DMS153 (cell line): Measurements from ENCODE around the gene WSCD1.

Experiments used
- DNase-seq: peaks from one replicate; lab custom pipeline; 2025; lab: John Stamatoyannopoulos, UW

The WSCD1 gene

GRCh38 chr17:6085812-6086211 lies 15.6 kb downstream of the WSCD1 start:
- DNase-seq = no peak

GRCh38 chr17:6086603-6087400 lies 16.6 kb downstream of the WSCD1 start:
- DNase-seq = no peak

GRCh38 chr17:6088141-6088540 lies 18.0 kb downstream of the WSCD1 start:
- no peak for DNase-seq

- no peak for DNase-seq
Observed at GRCh38 chr17:6090253-6090652, 20.1 kb downstream of the WSCD1 start.

GRCh38 chr17:6092182-6092902 lies 22.2 kb downstream of the WSCD1 start:
- no peak for DNase-seq

- DNase-seq = no peak
Observed at GRCh38 chr17:6092903-6093468, 22.8 kb downstream of the WSCD1 start.

GRCh38 chr17:6094453-6094852 lies 24.3 kb downstream of the WSCD1 start:
- no peak for DNase-seq

- no peak for DNase-seq
Observed at GRCh38 chr17:6094926-6095325, 24.7 kb downstream of the WSCD1 start.

GRCh38 chr17:6095501-6095900 lies 25.3 kb downstream of the WSCD1 start:
- DNase-seq = no peak

- no peak for DNase-seq
Observed at GRCh38 chr17:6096201-6097004, 26.2 kb downstream of the WSCD1 start.

GRCh38 chr17:6097005-6097279 lies 26.8 kb downstream of the WSCD1 start:
- DNase-seq = no peak

- DNase-seq = no peak
Observed at GRCh38 chr17:6098050-6098822, 28.1 kb downstream of the WSCD1 start.

- DNase-seq = no peak
Observed at GRCh38 chr17:6098823-6099180, 28.6 kb downstream of the WSCD1 start.

GRCh38 chr17:6099492-6099891 lies 29.3 kb downstream of the WSCD1 start:
- no peak for DNase-seq

GRCh38 chr17:6100146-6100545 lies 30.0 kb downstream of the WSCD1 start:
- DNase-seq = no peak

GRCh38 chr17:6100891-6101500 lies 30.8 kb downstream of the WSCD1 start:
- no peak for DNase-seq

GRCh38 chr17:6101706-6102105 lies 31.5 kb downstream of the WSCD1 start:
- DNase-seq = no peak

- no peak for DNase-seq
Observed at GRCh38 chr17:6102615-6103014, 32.4 kb downstream of the WSCD1 start.

- no peak for DNase-seq
Observed at GRCh38 chr17:6104956-6105648, 34.9 kb downstream of the WSCD1 start.

GRCh38 chr17:6105649-6106007 lies 35.4 kb downstream of the WSCD1 start:
- no peak for DNase-seq

GRCh38 chr17:6106212-6106611 lies 36.0 kb downstream of the WSCD1 start:
- DNase-seq = no peak
